GM15510 (cell line): ENCODE data around the gene DCLK1.

Experiments used
- POLR2A ChIP-seq: IDR thresholded peaks from 3 replicates; pipeline ENCODE4 v1.6.1; 2011; ENCODE audit warnings: borderline replicate concordance; ENCODE audit not compliant: insufficient read length; ENCODE audit errors: extremely low read depth

Gene DCLK1

GRCh38 chr13:35930665-35931631 is 200.2 kb downstream of the DCLK1 start:
- no peak for TF ChIP-seq POLR2A

- no peak for TF ChIP-seq POLR2A
These were observed 203.6 kb downstream of the DCLK1 start for GRCh38 chr13:35927567-35928021.

GRCh38 chr13:35926859-35927530 is 204.2 kb downstream of the DCLK1 start:
- TF ChIP-seq POLR2A = no peak

- TF ChIP-seq POLR2A = no peak
These were observed 205.5 kb downstream of the DCLK1 start for GRCh38 chr13:35925669-35926068.

DNA sequence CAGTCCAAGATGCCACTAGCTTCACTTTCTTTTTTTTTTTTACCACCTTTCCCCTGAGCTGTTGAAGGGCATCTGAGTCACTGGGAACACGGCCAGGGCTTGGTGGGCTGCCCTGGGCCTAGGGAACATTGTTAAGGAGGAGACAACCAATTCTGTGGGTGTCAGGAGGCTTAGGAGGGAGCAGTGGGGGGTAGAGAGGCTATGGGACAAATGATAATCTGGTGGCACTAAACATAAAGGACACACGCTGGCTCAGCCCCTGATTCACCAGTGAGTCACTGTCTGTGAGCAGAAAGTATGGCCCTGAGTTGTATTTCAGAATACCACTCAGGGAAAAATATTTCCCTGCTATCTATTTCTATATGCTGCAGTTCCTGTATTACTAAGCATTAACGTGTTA is 207.8 kb downstream of the DCLK1 start:
- no peak for TF ChIP-seq POLR2A

DNA sequence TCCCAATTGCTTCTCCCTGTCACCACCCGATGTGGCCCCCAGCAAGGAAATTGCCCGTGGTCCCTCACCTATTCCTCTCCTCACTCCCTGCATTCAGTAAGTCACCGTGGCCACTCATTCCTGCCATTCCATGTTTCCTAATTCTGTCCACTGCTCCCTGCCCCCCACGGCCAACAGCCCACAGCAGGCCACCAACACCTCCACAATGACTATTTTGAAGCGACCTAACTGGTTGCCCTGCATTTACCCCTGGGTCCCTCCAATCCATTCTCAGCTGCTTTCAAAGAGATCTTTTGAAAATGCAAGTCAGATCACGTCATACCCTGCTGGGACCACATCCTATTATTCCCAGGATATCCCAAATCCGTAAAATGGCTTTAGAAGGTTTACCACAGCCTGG is 210.4 kb downstream of the DCLK1 start:
- no peak for TF ChIP-seq POLR2A

DNA sequence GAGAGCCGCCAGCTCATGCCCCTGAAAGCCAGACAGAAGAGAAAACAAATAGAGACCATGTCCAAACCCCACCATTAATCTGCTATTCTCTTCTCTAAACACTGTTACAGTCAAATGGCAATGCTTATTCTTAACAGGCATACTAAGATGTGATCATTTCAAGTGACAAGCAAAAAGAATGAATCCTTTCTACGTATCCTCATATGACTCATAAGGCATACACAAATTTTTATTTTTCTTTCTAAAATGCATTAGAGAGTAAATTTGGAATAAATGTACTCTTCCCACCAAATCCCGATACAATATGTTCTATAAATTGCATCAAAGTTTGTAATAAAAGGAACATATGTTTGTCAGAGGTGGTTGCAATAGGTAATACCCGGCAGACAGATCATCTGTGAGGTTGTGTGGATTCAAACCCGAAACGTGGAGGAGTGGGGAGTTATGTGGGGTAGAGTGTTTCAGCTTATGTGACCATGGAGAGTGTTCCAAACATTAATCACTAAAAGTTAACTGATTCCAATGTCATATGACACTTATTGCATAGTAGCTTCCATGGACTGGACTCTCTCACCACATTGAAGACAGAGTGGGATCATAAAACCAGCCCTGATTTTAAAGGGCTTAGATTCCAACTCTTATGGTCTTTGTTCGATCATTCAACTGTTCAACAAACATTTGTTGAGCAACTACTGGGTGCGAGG is 213.1 kb downstream of the DCLK1 start:
- no peak for TF ChIP-seq POLR2A

GRCh38 chr13:35917252-35917941 is 213.8 kb downstream of the DCLK1 start:
- TF ChIP-seq POLR2A = no peak

DNA sequence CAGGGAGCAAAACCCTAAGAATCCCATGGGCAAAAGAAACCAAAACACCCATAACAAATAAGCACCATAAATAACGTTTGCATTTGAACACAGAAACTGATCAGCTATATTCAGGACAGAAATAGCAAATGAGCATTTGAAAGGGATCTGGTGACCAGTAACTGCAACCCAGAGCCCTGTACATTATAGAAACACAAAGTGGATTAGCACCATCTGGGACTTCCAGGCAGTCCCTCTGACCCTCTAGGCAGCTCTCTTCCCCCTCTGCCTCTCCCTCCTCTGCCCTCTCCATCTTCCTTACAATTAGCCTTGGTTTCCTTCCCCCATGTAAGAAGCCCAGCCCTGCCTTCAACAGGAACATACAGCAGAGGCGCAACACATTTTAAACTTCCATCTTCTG is 215.0 kb downstream of the DCLK1 start:
- TF ChIP-seq POLR2A = no peak

- no peak for TF ChIP-seq POLR2A
These were observed 216.5 kb downstream of the DCLK1 start for GRCh38 chr13:35914662-35915061.

- TF ChIP-seq POLR2A = no peak
These were observed 218.3 kb downstream of the DCLK1 start for GRCh38 chr13:35912841-35913240.

- no peak for TF ChIP-seq POLR2A
These were observed 221.2 kb downstream of the DCLK1 start for GRCh38 chr13:35909837-35910540.

GRCh38 chr13:35909091-35909490 is 222.1 kb downstream of the DCLK1 start:
- no peak for TF ChIP-seq POLR2A

- TF ChIP-seq POLR2A = no peak
These were observed 223.0 kb downstream of the DCLK1 start for GRCh38 chr13:35908226-35908625.

GRCh38 chr13:35906636-35907035 is 224.5 kb downstream of the DCLK1 start:
- TF ChIP-seq POLR2A = no peak

GRCh38 chr13:35903075-35903474 is 228.1 kb downstream of the DCLK1 start:
- TF ChIP-seq POLR2A = no peak
